Stimulated activated CD8-positive, alpha-beta memory T cell treated with anti-CD3 and anti-CD28 coated beads, Interleukin-4, amount 100 ng/mL, for 4 hours (primary cell): ENCODE measurements around the gene GPR27.

Experiments
- DNase-seq, 2 donors: peaks; one replicate each; pipeline ENCODE4 v3.0.0-alpha.2; 2020; ENCODE audit warnings: low read depth in 2 of 2, low spot score in 1 of 2

Gene GPR27

DNA sequence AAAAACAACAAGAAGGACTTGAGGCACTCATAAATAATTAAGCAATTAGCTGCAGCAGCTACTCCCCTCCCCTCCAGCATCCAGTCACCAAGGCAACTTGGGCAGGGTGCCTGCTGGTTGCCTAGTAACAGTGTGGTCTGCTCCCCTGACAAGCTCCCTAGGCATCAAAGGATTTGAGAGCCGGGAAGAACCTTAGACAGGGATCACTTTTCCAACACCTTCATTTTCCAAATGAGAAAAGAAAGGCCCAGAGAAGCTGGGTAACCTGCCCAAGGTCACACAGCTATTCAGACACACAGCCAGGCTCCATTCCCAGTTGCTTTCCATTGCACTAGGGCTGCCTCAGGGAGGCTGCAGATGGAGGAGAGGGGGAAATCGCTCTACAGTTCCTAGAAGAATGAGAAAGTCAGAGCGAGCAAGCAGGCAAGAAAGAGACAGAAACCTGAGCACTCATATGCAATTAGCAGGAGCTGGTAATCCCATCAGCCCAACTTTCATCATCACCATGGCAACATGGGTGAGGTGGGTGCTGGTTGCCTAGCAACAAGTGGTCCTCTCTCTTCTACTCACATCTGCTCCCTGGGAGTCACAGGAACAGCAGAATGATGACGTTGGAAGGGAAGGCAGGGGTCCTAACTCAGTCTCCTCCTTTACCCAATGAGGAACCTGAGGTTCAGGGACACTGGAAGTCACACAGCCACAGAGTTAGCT, 24.9 kb upstream of the GPR27 start:
- DNase-seq: no peak

DNA sequence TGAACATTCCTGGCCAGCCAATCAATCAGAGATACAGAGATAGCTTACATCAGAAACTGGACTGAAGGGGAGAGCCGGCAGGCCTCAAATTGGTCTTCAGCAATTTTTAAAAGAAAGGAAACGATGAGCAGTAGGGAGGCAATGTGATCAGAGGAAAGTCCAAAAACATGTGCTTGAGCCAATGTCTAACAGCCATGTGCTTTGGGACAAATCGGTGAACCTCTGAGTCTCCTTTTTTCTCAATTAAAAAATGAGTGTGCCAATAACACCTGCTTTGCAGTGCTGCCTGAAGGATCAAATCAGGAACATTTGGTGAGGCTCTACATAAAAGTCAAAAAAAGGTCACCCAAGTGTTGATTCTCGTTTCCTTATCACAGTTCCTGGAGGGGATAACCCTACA, 21.0 kb upstream of the GPR27 start:
- no peak for DNase-seq

DNA sequence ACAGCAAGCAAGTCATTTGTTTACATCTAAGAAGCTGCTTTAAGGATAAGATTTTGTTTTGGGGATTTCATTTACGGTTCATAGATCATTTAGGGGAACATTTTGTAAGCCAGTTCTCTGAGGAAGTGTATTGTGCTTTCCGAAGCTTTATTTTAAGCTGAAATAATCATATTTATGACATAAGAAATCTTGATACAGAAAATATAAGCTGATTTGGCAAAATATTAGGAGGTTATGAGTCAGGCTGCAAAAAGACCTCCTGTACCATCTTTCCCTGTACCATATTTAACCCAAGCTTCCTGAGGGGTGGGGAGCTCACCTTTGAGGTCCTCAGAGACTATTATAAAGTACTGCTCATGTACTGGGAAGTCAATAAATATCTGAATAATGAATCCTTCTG, 20.3 kb upstream of the GPR27 start:
- DNase-seq: no peak

DNA sequence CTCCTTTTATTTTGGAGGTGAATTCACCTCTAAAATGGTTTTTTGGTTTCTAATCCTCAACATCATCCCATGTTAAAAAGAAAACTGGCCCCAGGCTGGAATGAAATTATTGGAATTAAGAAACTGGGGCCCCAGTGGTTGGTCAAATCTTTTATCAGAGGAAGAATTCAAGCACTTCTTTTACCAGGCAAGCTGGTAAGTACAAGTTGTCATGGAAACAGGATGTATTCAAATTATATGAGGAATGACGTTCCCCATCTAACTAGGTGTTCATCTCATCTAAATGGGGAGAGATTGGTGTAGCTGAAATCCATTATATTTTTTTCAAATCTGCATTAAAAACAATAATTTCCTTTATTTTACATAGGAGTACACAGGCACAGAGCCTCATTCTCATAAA, 18.8 kb upstream of the GPR27 start:
- DNase-seq: no peak

DNA sequence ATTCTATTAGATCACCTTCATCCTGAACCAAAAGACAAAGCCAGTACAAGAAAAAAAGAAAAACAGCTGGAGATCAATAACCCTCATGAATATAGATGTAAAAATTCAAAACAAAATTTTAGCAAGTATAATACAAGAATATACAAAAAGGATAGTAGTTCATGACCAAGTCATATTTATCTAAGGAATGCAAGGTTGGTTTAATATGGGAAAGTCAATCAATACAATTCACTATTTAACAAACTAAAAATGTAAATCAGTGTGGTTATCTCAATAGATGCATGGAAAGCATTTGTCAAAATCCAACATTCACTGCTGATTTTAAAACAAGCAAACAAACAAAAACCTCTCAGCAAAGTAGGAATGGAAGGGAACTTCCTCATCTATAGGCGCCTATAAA, 11.0 kb upstream of the GPR27 start:
- DNase-seq: no peak

DNA sequence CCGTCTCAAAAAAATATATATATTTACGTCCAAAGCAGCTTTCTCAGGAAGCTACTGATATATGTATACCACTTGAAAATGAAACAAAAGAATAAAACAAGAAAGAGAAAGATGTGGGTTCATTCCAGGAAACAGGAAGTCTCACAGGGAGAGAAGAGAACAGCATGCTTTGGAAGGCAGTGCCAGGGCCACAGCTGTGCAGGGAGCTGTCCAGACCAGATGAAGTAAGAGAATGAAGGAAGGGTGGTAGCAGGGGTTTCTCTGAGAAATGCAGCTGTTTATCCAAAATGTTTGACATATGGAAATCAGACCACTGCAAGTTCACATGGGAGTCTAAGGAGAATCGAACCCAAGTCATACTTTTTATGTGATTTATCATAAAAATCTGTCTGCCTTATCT, 8.9 kb upstream of the GPR27 start:
- no peak for DNase-seq

DNA sequence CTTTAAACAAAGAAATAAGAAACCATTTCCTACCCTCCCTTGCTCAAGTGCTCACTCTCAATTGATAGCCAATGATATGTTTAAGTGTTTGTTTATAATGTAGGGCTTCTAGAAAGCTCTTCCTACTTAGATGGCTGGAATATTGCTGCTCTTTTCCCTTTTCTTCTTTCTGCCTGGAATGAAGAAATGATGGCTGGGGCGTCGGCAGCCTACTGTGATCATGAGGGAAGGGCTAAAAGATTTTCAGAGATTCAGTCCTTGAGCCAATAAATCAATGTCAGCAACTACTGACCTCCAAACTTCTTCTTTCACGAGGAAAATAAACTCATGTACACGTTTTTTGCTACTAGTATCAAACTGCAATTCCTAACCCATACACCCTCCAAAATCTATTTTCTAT, 2.1 kb upstream of the GPR27 start:
- no peak for DNase-seq

DNA sequence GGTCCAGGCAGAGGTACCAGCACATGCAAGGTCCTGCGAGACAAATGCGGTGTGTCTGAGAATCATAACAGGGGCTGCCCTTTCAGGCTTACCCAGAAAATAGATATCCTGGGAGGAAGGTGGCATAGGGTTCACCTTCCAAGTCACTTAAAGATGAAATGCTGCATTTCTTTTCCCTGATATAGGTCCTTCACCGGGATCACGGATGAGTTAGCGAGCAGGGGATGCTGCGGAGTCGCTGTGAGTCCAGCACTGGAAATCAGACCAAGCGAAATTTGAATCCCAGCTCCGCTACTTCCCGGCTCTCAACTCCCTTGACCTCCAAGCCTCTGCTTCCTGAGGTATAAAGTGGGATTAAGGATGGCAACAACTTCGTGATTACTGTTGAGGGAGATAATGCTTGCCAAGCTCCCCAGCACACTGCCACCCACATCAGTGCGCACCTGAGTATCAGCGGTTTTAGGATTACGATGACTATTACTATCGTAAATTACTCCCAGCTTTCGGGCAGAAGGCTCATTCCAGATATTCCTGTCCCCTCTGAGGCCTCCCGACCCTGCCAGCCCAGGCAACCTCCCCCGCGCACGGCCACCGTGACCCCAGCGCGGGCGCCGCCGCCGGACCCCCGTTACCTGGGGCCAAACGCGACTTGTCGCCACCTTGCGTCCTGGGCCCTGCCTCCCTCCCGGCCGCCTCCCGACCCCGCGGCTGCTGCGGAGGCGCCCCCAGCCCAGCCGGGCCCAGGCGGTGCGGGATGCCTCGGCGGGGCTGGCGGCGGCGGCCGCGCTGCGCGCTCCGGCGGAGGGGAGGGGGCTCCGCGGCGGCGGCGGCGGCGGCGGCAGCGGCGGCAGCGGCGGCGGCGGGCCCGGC, 589 bp upstream of the GPR27 start:
- no peak for DNase-seq

DNA sequence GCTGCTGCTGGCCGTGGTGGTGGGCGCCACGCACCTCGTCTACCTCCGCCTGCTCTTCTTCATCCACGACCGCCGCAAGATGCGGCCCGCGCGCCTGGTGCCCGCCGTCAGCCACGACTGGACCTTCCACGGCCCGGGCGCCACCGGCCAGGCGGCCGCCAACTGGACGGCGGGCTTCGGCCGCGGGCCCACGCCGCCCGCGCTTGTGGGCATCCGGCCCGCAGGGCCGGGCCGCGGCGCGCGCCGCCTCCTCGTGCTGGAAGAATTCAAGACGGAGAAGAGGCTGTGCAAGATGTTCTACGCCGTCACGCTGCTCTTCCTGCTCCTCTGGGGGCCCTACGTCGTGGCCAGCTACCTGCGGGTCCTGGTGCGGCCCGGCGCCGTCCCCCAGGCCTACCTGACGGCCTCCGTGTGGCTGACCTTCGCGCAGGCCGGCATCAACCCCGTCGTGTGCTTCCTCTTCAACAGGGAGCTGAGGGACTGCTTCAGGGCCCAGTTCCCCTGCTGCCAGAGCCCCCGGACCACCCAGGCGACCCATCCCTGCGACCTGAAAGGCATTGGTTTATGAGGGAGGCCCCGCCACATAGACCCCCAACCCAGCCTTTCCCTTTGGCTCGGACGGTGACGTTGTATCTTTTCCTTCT, 1.1 kb downstream of the GPR27 start:
- DNase-seq: no peak

DNA sequence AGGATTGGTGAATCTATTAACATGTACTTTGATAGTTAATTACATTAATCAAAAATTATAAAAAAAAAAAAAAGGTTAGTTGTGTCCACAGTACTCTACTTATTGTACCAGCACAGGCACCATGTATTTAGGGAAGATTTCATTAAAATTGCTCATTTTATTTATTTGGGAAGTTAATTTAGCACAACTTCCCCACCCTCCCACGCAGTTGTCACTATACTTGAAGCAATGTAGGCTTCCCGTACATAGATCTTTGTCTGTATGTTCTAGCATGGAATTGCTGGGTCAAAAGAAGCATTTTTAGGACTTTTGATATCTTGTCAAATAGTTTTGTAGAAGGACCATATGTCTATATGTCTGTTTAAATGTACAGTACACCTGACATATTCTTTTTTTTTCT, 4.4 kb downstream of the GPR27 start:
- no peak for DNase-seq

DNA sequence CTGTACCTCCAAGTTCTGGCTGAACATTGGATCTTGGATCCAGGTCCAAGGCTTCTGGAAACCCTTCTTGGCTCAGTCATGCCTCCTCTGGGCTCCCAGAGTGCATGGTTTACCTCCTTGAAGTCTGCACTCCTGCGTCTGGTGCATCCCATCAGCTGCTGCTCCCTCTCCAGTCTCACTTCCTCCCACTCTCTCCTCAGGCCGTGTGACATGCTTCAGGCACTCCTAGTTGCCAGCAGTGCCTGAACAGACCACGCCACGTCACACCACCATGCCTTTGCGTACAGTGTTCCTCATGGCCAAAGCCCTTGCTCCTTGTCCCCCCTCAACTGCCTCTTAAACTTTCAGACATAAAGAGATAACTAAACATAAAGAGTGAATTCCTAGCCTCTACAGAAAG, 5.7 kb downstream of the GPR27 start:
- no peak for DNase-seq

DNA sequence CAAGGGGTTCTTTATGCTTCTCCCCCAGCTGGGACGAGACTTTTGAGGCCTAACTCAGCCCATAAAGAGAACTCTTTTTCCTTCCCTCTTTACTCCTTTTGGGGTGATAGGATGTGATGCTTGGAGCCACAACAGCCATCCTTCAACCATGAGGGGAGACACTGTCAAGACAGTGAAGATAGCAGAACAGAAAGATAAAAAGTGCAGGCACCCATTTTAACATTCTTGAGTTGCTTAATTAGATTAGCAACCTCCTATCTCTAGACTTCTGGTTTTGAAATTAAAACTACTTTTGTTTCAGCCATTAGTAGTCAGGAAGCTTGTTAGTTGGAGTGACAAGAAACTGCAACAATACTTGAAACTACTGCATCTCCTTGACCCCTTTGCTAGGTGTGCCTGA, 6.5 kb downstream of the GPR27 start:
- DNase-seq: no peak

DNA sequence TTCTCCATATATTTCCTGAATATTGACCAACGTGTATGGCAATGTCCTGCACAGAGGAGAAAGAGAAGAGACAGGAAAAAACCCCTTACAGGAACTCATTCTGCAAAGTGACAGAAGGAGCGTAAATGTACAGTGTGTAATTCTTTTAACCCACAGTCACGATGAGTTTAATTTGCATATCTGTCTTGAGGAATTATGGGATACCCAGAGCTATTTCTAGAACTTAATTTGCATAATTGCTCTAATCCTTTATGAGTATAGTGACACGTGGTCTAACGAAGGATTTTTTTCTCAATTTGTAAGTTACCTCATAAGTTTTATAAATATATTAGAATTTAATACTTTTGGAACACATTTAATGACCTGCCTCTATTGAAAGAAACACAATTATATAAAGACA, 9.8 kb downstream of the GPR27 start:
- DNase-seq: no peak

DNA sequence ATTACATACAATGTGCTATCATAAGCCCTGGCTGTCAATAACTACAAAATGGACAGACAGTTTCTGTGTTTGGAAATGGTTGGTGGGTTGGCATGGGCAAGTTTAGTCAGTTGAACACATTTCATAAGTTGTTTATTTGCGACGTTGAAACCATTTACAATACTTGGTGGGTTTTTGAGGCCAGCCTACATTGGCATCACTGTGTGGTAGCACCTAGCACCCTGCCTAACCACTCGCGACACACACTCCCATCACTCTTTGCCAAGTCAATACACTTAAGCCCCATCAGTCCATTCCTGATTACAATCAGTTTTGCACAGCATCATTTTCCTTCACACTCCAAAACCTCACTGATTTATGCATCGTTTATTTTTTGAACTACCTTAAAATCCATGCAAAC, 17.5 kb downstream of the GPR27 start:
- DNase-seq: no peak

DNA sequence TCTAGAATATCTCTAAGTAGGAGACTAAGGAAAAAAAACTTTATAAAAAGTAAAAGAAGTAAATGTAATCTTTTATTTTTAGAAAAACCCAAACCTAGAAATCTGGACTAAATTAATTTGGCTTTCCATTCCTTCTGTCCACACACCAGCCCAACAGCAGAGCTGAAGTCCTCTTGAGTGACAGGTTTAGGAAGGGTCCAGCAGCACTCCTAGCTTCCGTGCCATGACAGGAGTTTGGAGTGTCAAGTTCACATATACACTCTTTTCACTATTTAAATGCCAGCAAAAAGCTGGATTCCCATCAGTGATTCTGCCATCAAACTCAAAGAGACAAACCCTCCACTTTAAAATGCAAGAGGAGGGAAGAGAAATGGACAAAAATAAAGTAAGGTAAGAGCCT, 18.2 kb downstream of the GPR27 start:
- no peak for DNase-seq

DNA sequence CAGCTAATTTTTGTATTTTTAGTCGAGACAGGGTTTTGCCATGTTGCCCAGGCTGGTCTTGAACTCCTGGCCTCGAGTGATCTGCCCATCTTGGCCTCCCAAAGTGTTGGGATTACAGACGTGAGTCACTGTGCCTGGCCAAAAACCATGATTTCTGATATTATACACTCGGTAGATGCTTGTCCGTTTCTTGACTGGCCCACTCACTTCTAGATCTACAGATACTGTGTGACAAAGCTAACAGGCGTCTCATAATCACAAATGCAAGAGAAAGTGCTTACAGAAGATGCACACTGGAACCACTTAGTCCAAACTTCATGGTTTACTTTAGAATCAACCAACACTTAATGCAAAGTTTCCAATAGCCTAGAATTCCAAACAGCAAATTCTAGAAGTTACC, 22.9 kb downstream of the GPR27 start:
- DNase-seq: no peak

DNA sequence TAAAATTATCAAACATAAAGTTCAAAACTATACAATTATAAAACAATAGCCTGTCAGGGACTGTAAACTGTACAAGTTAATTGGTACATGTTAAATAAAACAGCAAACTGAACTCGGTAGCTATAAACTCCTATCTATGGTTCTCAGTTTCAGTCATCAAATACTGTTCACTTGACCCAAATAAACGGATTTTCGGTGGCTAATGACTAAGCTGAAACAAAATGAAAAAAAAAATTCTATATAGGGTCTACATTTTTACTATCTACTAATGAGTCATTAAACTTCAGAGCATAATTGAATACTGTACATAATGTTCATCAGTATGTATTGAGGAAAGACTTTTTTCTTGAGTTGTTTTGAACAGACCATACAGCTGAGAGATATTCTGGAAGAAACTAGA, 24.7 kb downstream of the GPR27 start:
- no peak for DNase-seq

DNA sequence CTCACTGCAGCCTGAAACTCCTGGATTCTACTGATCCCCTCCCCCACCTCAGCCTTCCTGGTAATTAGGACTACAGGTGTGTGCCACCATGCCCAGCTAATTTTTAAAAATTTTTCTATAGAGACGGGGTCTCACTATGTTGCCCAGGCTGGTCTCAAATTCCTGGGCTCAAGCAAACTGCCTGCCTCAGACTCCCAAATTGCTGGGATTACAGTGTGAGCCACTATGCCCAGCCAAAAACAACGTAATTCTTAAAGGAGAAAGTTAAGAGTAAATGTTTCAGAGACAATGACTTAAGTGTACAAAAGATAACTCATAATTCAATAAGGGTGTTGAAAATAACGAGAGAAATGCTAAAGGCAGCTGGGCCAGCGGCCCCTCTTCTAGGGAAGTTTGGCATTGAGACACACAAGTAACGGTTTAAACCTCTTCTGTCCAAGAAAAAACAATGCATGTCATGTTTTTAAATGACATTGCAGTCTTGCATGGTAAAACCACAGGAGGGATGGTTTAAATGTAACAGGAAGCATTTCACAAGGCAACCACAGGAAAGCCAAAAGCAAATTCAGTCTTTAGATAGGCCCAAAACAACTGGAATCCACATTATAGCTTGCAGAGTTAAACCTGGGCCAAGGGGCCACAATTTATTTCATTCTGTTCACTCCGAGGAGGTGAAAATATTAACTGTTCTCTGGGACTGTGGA, 26.2 kb downstream of the GPR27 start:
- no peak for DNase-seq

DNA sequence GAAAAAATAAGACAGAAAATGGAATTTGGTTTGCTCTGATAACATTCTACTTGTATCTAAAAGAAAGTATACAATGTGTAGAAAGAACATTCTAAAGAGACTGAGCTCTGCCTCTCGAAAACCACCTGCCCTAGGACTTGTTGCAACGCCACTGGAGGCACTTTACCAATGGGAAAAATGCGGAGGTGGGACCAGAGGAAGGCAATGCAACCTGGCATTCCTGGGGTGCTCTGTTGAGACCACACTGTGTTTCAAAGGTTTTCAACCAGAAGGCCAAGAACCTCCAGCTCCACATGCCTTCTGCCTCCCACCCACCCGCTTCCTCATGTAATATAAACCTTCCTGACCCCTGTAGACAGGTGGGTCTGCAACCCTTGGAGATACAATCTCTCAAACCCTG, 26.8 kb downstream of the GPR27 start:
- DNase-seq: no peak

DNA sequence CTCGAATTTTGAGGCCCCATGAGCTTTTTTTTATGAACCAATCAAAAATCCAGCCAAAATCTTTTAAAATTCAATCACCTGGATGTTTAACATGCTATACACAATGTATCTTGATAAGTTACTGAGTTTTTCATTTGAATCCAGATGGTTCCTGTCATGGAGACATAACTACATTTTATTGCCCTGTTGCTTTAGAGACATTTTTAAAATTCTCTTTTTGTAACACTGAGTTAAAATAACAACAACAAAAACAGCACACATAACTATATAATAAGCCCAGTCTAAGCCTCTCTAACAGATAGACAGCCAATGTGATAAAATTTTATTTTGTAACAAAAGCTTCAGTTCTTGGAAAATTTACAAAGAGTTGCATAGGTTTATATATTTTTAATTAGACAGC, 29.5 kb downstream of the GPR27 start:
- DNase-seq: no peak

DNA sequence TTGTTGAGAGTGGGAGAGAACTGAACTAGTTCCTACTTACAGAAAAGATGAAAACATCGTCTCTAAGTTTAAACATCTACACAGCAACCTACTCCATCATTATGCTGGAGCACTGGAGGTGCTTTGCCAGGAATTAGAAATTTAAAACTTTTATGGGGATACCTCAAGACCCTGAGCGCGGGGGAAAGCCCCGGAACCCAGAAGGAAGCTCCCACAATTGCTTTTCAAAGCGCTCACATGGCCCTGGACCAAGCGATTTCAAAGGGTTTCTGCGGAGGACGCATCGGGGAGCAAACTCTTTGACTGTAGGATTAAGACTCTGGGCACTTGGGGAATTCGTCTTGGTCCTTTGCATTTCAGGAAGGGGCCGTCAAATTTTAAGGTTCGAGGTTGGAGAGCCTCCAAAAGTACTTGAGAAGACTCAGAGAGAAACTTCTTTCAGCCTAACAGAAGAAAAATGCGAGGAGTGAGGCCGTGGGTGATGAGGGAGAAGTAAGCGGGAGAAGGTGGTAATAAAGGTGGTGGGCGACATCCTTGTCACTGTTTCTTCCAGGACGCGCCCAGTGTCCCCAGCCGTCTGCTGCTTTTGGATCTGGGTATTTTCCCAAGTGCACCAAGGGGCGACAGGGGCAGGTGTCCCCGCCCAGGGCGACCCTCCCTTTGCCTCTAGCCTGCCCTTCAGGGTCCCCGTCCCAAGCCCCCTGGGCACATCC, 30.7 kb downstream of the GPR27 start:
- DNase-seq: no peak
